Measurements from ENCODE around the gene TMEM92. TPM values are rescaled to one million over a fixed set of nuclear protein-coding genes. Genes with fewer than 3 reads are reported as not detected.

The TMEM92 gene
- total RNA-seq, 4 donors from 2014 or later = 0.16 TPM; not detected in 3

DNA sequence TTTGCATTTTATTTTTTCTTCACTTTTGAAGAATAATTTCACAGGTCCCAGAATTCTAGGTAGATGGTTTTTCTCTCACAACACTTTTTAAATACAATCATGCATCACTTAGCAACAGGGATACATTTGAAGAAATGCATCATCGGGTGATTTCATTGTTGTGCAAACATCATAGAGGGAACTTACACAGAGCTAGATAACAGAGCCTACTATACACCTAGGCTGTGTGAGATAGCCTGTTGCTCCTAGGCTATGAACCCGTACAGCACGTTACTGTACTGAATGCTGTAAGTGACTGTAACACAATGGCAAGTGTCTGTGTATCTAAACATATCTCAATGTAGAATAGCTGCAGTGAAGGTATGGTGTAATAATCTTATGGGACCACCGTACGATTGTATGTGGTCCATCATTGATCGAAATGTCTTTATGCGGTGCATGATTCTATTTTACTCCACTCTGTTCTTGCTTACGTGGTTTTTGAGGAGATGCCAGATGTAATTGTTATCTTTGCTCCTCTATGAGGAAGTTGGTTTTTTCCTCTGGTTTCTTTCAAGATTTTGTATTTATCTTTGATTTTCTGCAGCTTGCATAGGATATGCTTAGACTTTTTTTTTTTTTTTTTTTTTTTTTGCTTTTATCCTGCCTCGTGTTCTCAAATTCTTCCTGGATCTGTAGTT is 35.5 kb upstream of the TMEM92 start:
- 40 to 63% methylated on average over 8 to 9 of the region's 9 CpGs for WGBS, 2 donors (ENCODE audit: low coverage in 1 of 2)
- TF ChIP-seq EP300 (IDR thresholded peaks at IDR 0.05) = no peak
- no peak for TF ChIP-seq POLR2AphosphoS5 (IDR thresholded peaks at IDR 0.05)
- TF ChIP-seq POLR2A (IDR thresholded peaks at IDR 0.05) = no peak
- TF ChIP-seq, protein P1, sequence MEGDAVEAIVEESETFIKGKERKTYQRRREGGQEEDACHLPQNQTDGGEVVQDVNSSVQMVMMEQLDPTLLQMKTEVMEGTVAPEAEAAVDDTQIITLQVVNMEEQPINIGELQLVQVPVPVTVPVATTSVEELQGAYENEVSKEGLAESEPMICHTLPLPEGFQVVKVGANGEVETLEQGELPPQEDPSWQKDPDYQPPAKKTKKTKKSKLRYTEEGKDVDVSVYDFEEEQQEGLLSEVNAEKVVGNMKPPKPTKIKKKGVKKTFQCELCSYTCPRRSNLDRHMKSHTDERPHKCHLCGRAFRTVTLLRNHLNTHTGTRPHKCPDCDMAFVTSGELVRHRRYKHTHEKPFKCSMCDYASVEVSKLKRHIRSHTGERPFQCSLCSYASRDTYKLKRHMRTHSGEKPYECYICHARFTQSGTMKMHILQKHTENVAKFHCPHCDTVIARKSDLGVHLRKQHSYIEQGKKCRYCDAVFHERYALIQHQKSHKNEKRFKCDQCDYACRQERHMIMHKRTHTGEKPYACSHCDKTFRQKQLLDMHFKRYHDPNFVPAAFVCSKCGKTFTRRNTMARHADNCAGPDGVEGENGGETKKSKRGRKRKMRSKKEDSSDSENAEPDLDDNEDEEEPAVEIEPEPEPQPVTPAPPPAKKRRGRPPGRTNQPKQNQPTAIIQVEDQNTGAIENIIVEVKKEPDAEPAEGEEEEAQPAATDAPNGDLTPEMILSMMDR (IDR thresholded peaks at IDR 0.05) = no peak
- Histone ChIP-seq H3K4me1 (peaks cover 0 to 20% (median 6%) of the 10 kb centered on the region in 3 donors), H3K4me3 (no peak overlapping the region), H3K36me3 (no peaks in the 10 kb centered on the region), H3K27me3 (no peaks in the 10 kb centered on the region), H3K27ac (no peak overlapping the region), H3K9me3 (peaks cover 0 to 5% (median 0%) of the 10 kb centered on the region in 3 donors)
- ATAC-seq = no peak

DNA sequence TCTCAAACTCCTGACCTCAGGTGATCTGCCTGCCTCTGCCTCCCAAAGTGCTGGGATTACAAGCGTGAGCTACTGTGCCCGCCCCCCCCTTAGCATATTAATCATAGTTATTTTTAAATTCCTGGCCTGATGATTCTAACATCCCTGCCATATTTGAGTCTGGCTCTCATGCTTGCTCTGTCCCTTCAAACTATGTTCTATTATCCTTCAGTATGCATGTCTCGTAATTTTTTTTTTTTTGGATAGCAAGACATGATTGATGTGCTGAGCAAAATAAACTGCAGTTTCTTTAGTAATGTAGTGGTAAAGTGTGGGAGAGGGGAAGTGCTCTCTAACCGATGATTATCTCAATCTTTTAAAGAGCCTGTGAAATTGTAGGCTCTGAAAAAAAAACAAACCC is 34.3 kb upstream of the TMEM92 start:
- Histone ChIP-seq H3K4me3 (no peak overlapping the region), H3K4me1 (peaks cover 0 to 20% (median 6%) of the 10 kb centered on the region in 3 donors), H3K27ac (peak overlapping the region in 3 of 4 donors; percentile 35 to 52 (median 38)), H3K36me3 (no peaks in the 10 kb centered on the region), H3K9me3 (no peaks in the 10 kb centered on the region), H3K27me3 (no peaks in the 10 kb centered on the region)
- 12 to 25% methylated on average over 3 to 4 of the region's 4 CpGs for WGBS, 2 donors (ENCODE audit: low coverage in 1 of 2)
- peak; percentile 80 for ATAC-seq
- TF ChIP-seq POLR2A (IDR thresholded peaks at IDR 0.05) (no peak), POLR2AphosphoS5 (IDR thresholded peaks at IDR 0.05) (peak; percentile 10), EP300 (IDR thresholded peaks at IDR 0.05) (no peak)

DNA sequence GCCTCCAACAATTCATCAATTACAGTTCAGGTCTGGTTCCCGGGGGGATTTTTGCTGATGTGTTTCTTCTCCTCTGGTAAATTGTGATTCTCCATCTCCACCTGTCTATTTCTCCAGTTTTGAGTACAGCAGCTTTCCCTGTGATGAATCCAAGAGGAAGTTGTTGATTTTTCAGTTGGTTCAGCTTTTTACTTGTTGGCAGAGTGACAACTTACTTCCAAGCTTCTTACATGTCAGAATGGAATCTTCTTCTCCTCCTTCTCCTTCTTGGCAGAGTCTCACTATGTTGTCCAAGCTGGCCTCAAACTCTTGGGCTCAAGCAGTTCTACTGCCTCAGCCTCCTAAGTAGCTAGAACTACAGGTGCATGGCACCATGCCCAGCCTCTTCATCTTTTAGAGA is 33.4 kb upstream of the TMEM92 start:
- 70% methylated on average over 1 of the region's 1 CpG; no CpG with 5 or more reads in 1 of the 2 donors for WGBS, 2 donors (ENCODE audit: low coverage in 1 of 2)
- Histone ChIP-seq H3K4me3 (no peak overlapping the region), H3K4me1 (peaks cover 0 to 20% (median 6%) of the 10 kb centered on the region in 3 donors), H3K27ac (peak overlapping the region in 2 of 4 donors; percentile 35 to 52), H3K27me3 (no peaks in the 10 kb centered on the region), H3K36me3 (no peaks in the 10 kb centered on the region), H3K9me3 (no peaks in the 10 kb centered on the region)
- no peak for ATAC-seq
- TF ChIP-seq EP300 (IDR thresholded peaks at IDR 0.05) (no peak), POLR2A (IDR thresholded peaks at IDR 0.05) (no peak), POLR2AphosphoS5 (IDR thresholded peaks at IDR 0.05) (no peak)
- TF ChIP-seq, protein P1 (IDR thresholded peaks at IDR 0.05) = no peak

DNA sequence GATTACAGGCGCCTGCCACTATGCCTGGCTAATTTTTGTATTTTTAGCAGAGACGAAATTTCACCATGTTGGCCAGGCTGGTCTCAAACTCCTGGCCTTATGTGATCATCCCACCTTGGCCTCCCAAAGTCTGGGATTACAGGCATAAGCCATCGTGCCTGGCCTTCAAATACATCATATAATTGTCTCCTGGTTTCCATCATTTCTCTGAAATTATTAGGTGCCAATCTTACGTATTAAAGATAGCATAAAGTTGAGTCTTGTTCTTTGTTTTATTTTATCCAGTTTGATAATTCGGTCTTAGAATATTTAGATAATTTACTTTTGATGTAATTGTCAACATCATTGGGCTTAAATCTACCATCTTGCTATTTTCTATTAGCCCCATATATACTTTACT is 32.8 kb upstream of the TMEM92 start:
- no peak for ATAC-seq
- no peak overlapping the region for H3K27ac ChIP-seq
- WGBS, 2 donors (ENCODE audit: low coverage in 1 of 2) = 74 to 79% methylated on average over 5 of the region's 5 CpGs

DNA sequence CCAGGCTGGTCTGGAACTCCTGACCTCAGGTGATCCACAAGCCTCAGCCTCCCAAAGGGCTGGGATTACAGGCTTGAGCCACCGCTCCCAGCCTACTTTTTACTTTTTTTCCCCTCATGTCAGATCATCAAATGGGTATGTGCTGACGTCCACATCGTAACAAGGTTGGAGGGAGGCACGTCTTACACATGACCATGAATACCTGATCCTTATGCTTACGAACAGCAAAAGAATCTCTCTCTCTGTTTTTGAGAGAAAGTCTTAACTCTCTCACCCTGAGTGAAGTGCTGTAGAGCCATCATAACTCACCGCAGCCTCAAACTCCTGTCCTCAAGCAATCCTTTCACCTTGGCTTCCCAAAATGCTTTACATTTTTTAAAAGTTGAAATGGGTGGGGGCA is 29.5 kb upstream of the TMEM92 start:
- Histone ChIP-seq H3K27me3 (no peaks in the 10 kb centered on the region), H3K4me1 (peaks cover 0 to 16% (median 6%) of the 10 kb centered on the region in 3 donors), H3K9me3 (peaks cover 0 to 7% (median 3%) of the 10 kb centered on the region in 3 donors), H3K27ac (no peak overlapping the region), H3K4me3 (no peak overlapping the region), H3K36me3 (no peaks in the 10 kb centered on the region)
- TF ChIP-seq, protein P1 (IDR thresholded peaks at IDR 0.05) = no peak
- TF ChIP-seq POLR2AphosphoS5 (IDR thresholded peaks at IDR 0.05) (no peak), EP300 (IDR thresholded peaks at IDR 0.05) (no peak), POLR2A (IDR thresholded peaks at IDR 0.05) (no peak)
- no peak for ATAC-seq
- WGBS, 2 donors (ENCODE audit: low coverage in 1 of 2) = 83 to 85% methylated on average over 4 to 5 of the region's 6 CpGs

More for the DNA sequence above, 32.8 kb upstream of the TMEM92 start:
- no peak for TF ChIP-seq EP300 (IDR thresholded peaks at IDR 0.05)
- TF ChIP-seq, protein P1 (IDR thresholded peaks at IDR 0.05) = no peak
- no peak for TF ChIP-seq POLR2A (IDR thresholded peaks at IDR 0.05)
- no peak for TF ChIP-seq POLR2AphosphoS5 (IDR thresholded peaks at IDR 0.05)
- Histone ChIP-seq H3K4me1 (peaks cover 0 to 20% (median 6%) of the 10 kb centered on the region in 3 donors), H3K27me3 (no peaks in the 10 kb centered on the region), H3K9me3 (no peaks in the 10 kb centered on the region), H3K4me3 (no peak overlapping the region), H3K36me3 (no peaks in the 10 kb centered on the region)
